HL-60 (cell line): Measurements from ENCODE around the gene PELI2.

Experiments used
- GABPA ChIP-seq: IDR thresholded peaks from 2 replicates; pipeline ENCODE4 v1.6.1; 2012; ENCODE audit warnings: low read depth
- POLR2AphosphoS5 ChIP-seq: IDR thresholded peaks from 2 replicates; pipeline ENCODE4 v1.6.1; 2012; ENCODE audit warnings: low read depth
- SPI1 ChIP-seq: IDR thresholded peaks from 2 replicates; pipeline ENCODE4 v1.6.1; 2012; ENCODE audit warnings: low read depth, mild to moderate bottlenecking, borderline replicate concordance
- TF ChIP-seq, protein P1 (sequence below): IDR thresholded peaks from one replicate; pipeline ENCODE4 v1.5.1; 2011; ENCODE audit warnings: low read length, control low read depth, inconsistent platforms; ENCODE audit not compliant: insufficient read depth
- TF ChIP-seq, protein P2 (sequence below): IDR thresholded peaks from 2 replicates; pipeline ENCODE4 v1.6.1; 2012; ENCODE audit warnings: low read depth; ENCODE audit not compliant: insufficient replicate concordance

DNA sequence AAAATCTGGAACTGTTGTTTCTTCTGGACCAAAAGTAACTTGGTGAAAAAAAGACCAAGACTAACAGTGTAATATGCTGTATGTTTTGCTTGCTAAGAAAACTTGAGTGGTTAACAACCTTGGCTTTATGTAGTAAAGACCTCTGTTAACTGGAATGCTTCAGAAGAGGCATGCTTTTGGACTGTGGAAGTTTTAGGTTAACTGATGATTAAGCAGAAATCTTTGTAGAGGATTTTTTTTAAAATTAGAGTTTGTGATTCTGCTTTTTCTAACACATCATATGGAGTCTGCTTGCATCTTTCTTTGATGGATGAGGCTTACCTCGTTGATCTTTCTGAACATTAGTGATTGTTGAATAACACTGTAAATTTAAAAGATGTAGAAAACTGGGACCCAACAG is 17.5 kb downstream of the PELI2 start:
- TF ChIP-seq, protein P1, sequence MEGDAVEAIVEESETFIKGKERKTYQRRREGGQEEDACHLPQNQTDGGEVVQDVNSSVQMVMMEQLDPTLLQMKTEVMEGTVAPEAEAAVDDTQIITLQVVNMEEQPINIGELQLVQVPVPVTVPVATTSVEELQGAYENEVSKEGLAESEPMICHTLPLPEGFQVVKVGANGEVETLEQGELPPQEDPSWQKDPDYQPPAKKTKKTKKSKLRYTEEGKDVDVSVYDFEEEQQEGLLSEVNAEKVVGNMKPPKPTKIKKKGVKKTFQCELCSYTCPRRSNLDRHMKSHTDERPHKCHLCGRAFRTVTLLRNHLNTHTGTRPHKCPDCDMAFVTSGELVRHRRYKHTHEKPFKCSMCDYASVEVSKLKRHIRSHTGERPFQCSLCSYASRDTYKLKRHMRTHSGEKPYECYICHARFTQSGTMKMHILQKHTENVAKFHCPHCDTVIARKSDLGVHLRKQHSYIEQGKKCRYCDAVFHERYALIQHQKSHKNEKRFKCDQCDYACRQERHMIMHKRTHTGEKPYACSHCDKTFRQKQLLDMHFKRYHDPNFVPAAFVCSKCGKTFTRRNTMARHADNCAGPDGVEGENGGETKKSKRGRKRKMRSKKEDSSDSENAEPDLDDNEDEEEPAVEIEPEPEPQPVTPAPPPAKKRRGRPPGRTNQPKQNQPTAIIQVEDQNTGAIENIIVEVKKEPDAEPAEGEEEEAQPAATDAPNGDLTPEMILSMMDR, result no peak
- TF ChIP-seq GABPA (no peak), SPI1 (no peak), POLR2AphosphoS5 (no peak)
- TF ChIP-seq, protein P2, sequence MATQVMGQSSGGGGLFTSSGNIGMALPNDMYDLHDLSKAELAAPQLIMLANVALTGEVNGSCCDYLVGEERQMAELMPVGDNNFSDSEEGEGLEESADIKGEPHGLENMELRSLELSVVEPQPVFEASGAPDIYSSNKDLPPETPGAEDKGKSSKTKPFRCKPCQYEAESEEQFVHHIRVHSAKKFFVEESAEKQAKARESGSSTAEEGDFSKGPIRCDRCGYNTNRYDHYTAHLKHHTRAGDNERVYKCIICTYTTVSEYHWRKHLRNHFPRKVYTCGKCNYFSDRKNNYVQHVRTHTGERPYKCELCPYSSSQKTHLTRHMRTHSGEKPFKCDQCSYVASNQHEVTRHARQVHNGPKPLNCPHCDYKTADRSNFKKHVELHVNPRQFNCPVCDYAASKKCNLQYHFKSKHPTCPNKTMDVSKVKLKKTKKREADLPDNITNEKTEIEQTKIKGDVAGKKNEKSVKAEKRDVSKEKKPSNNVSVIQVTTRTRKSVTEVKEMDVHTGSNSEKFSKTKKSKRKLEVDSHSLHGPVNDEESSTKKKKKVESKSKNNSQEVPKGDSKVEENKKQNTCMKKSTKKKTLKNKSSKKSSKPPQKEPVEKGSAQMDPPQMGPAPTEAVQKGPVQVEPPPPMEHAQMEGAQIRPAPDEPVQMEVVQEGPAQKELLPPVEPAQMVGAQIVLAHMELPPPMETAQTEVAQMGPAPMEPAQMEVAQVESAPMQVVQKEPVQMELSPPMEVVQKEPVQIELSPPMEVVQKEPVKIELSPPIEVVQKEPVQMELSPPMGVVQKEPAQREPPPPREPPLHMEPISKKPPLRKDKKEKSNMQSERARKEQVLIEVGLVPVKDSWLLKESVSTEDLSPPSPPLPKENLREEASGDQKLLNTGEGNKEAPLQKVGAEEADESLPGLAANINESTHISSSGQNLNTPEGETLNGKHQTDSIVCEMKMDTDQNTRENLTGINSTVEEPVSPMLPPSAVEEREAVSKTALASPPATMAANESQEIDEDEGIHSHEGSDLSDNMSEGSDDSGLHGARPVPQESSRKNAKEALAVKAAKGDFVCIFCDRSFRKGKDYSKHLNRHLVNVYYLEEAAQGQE, result no peak
